LNCaP clone FGC (cell line): Measurements from ENCODE around the gene SRPK3.

Experiments used
- DNase-seq: peaks from one replicate; pipeline ENCODE4 v3.0.0-alpha.2; 2011; ENCODE audit warnings: low read depth
- H3K4me3 ChIP-seq: 2 replicates; pipeline ENCODE4 v1.5.1; 2011; ENCODE audit warnings: mild to moderate bottlenecking, low read depth, low read length, control low read depth
- CTCF ChIP-seq: IDR thresholded peaks from 2 replicates; pipeline ENCODE4 v1.5.1; 2012; ENCODE audit warnings: mild to moderate bottlenecking; ENCODE audit not compliant: control insufficient read depth, insufficient read depth; ENCODE audit errors: extremely low read depth

SRPK3 gene

GRCh38 chrX:153755136-153755535, 25.7 kb upstream of the SRPK3 start:
- DNase-seq: no peak
- no peak for TF ChIP-seq CTCF

GRCh38 chrX:153761863-153762262, 19.0 kb upstream of the SRPK3 start:
- no peak overlapping the region for H3K4me3 ChIP-seq
- TF ChIP-seq CTCF: no peak
- no peak for DNase-seq

More at GRCh38 chrX:153755136-153755535, 25.7 kb upstream of the SRPK3 start:
- H3K4me3 ChIP-seq: no peak overlapping the region

- no peak for TF ChIP-seq CTCF
- DNase-seq: no peak
Observed at GRCh38 chrX:153762626-153763173, 18.1 kb upstream of the SRPK3 start.

GRCh38 chrX:153763298-153763932, 17.4 kb upstream of the SRPK3 start:
- no peak for DNase-seq
- TF ChIP-seq CTCF: no peak
- no peak overlapping the region for H3K4me3 ChIP-seq

More at GRCh38 chrX:153762626-153763173, 18.1 kb upstream of the SRPK3 start:
- no peak overlapping the region for H3K4me3 ChIP-seq

- DNase-seq: peak; percentile 42
- peak; percentile 92 for TF ChIP-seq CTCF
- peak within 1 kb of the TSS; percentile 68 for H3K4me3 ChIP-seq
Observed at GRCh38 chrX:153763989-153764755, 16.7 kb upstream of the SRPK3 start, which contains the start of gene PLXNB3. TSS of gene PLXNB3 (plus strand) at chrX:153764249. CDS start at chrX:153765536, 1,287 bp downstream.

GRCh38 chrX:153764786-153765137, 16.1 kb upstream of the SRPK3 start:
- TF ChIP-seq CTCF: no peak
- no peak for DNase-seq
- peak overlapping the region; percentile 68 for H3K4me3 ChIP-seq
